Pulmonary artery endothelial cell (primary cell): ENCODE measurements around the gene ARHGEF39. TPM values are rescaled to one million over a fixed set of nuclear protein-coding genes. Genes with fewer than 3 reads are reported as not detected.

Source experiments
- DNase-seq: peaks from one replicate; pipeline ENCODE4 v3.0.0-alpha.2; 2011; ENCODE audit warnings: low read depth, low spot score
- total RNA-seq: library from RNA; depleted of rRNA; stranded (reverse); fragments of >200 nt; gene quantifications from 2 replicates; pipeline ENCODE4 v1.2.3, GENCODE V29; 2014

ARHGEF39 gene
- total RNA-seq, 1 donor from 2014 or later: 0.86 TPM

GRCh38 chr9:35691334-35691650 lies 26.3 kb upstream of the ARHGEF39 start:
- no peak for DNase-seq

- peak; percentile 33 for DNase-seq
Observed at GRCh38 chr9:35690614-35691333, 25.8 kb upstream of the ARHGEF39 start.

GRCh38 chr9:35690294-35690613 lies 25.3 kb upstream of the ARHGEF39 start:
- DNase-seq: no peak

DNA sequence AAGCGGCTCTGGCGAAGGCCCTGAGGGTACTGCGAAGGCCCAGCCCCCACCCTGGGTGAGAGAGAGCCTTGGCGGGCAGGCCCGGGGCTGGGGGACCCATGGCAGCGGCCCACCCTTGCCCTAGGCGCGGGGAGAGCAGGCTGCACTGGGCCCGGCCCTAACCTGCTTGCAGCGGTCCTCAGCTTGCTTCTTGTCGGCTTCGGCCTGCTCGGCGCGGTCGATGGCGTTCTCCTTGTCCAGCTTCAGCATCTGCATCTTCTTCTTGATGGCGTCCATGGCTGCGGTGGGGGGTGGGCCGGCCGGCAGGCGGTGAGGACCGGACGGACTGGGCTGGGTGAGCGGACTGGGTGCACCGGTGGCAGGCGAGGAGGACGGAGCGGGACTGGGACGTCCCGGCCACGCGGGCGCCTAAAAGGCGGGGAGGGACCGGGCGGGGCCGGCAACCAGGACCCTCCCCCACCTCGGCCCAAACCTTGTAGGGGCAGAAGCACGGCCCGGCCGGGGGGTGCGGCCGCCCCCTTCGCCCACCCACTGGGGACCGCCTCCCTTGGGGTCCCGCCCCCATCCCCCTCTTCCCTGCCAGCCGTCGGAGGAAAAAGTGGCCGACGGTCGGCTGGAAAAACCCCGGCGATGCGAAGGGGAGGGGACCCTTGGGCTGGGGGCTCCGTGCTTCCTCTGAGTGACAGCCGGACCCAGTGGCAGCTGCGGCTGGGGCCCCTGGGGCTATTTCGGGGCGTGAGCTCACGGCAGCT lies 24.7 kb upstream of the ARHGEF39 start, which contains the start of gene TPM2:
TPM2 (minus strand) TSS at position 384 of the 752 bp plus-strand sequence; CDS start at position 276, 108 bp downstream.
- DNase-seq: no peak

- no peak for DNase-seq
Observed at GRCh38 chr9:35688558-35689541, 23.9 kb upstream of the ARHGEF39 start.

GRCh38 chr9:35687972-35688557 lies 23.1 kb upstream of the ARHGEF39 start:
- DNase-seq: no peak

GRCh38 chr9:35687306-35687705 lies 22.3 kb upstream of the ARHGEF39 start:
- no peak for DNase-seq

- no peak for DNase-seq
Observed at GRCh38 chr9:35686222-35687203, 21.5 kb upstream of the ARHGEF39 start.

GRCh38 chr9:35685506-35685905 lies 20.5 kb upstream of the ARHGEF39 start:
- DNase-seq: no peak

- DNase-seq: no peak
Observed at GRCh38 chr9:35684921-35685320, 19.9 kb upstream of the ARHGEF39 start.

GRCh38 chr9:35683323-35683722 lies 18.3 kb upstream of the ARHGEF39 start:
- DNase-seq: no peak

DNA sequence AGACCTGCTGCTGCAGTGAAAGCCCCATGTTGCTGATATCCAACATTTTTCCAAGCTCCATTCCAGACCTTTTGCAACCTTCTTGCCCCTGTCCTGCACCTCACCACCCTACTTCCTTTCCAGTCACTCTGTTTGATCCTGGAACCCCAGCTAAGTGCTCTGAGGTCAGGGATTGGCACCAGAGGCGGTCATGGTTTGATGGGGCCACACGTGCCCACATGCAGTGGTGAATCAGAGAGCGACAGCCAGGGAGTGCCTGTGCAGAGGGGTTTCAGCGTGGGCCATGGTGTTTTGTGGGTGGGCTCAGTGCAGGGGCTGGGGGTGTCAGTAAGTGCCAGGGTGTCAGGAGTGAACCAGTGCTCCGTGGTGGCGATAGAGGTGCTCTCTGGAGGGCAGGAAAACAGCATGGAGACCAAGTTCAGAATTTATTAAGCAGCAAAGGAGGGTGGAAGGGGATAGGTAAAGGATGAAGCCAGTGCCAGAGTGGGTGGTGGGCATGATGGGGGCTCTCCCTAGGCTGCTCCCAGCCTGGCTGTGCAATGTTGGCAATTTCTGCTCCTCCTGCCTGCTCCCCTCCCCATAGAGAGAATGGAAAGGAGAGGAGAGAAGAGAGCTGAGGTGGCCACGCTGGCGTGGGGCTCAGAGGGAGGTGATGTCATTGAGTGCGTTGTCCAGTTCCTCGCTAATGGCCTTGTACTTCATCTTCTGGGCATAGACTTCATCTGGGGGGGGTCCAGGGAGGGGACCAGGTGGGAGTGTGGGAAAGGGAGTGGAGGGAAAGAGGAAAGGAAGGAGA lies 17.7 kb upstream of the ARHGEF39 start:
- no peak for DNase-seq

- no peak for DNase-seq
Observed at GRCh38 chr9:35682051-35682450, 17.1 kb upstream of the ARHGEF39 start.

- DNase-seq: no peak
Observed at GRCh38 chr9:35681341-35682002, 16.5 kb upstream of the ARHGEF39 start.

DNA sequence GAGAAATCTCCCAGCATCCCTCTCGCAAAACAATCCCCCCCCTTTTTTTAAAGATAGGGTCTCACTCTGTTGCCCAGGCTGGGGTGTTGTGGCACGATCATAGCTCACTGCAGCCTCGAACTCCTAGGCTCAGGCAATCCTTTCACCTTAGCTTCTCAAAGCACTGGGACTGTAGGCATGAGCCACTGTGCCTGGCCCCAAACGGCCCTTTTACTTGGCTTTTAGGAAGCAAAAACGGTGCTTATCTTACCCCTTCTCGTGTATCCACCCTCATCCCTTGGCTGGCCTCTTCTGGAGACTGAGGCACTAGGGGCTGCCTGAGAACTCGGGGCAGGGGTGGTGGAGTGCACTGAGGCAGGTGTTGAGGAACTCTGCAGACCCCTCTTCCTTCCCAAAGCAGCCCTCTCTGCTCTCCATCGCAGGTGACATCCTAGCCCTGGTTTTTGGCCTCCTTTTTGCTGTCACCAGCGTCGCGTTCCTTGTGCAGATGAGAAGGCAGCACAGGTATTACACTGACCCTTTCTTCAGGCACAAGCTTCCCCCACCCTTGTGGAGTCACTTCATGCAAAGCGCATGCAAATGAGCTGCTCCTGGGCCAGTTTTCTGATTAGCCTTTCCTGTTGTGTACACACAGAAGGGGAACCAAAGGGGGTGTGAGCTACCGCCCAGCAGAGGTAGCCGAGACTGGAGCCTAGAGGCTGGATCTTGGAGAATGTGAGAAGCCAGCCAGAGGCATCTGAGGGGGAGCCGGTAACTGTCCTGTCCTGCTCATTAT lies 15.5 kb upstream of the ARHGEF39 start:
- DNase-seq: no peak

DNA sequence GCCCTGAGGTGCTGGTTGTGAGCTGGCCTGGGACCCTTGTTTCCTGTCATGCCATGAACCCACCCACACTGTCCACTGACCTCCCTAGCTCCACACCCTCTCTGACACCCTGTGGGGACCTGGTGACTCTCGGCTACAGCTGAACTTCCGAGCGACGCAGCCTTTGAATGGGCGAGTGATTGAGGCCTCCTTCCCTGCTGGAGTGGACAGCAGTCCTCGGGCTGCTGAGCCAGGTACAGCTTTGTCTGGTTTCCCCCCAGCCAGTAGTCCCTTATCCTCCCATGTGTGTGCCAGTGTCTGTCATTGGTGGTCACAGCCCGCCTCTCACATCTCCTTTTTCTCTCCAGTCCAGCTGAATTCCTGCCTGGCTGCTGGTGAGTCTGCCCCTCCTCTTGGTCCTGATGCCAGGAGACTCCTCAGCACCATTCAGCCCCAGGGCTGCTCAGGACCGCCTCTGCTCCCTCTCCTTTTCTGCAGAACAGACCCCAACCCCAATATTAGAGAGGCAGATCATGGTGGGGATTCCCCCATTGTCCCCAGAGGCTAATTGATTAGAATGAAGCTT lies 14.9 kb upstream of the ARHGEF39 start:
- no peak for DNase-seq

DNA sequence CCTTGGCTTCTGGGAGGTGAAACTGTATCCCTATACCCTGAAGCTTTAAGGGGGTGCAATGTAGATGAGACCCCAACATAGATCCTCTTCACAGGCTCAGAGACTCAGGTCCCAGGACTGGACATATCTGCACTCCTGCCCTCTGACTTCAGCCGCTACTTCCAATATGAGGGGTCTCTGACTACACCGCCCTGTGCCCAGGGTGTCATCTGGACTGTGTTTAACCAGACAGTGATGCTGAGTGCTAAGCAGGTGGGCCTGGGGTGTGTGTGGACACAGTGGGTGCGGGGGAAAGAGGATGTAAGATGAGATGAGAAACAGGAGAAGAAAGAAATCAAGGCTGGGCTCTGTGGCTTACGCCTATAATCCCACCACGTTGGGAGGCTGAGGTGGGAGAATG lies 14.1 kb upstream of the ARHGEF39 start:
- DNase-seq: no peak
